HepG2 (cell line): ENCODE measurements around the gene ZNF587B. TPM values are rescaled to one million over a fixed set of nuclear protein-coding genes. Genes with fewer than 3 reads are reported as not detected.

Source experiments
- ATAC-seq: fragments of 200-7000 bp; cut with Tn5 transposase; 3 replicates; pipeline ENCODE4 v1.9.1; 2020; ENCODE audit warnings: mild to moderate bottlenecking, moderate library complexity
- BruUV-seq: library from RNA; stranded (reverse); fragments of 400-500 nt; replicated peaks from 2 replicates; lab custom pipeline; 2021; lab: Mats Ljungman, UMichigan
- CTCF ChIA-PET: fragments of 300-600 bp; formaldehyde crosslinking; extraction: SDS; loops from one replicate; lab custom pipeline; 2021; ENCODE audit warnings: low total read pairs, inconsistent platforms, low intra/inter-chr PET ratio; lab: Yijun Ruan, JAX
- POLR2A ChIA-PET: fragments of 350-600 bp; sonication (Branson Sonifier 250); formaldehyde crosslinking; loops from one replicate; lab custom pipeline; 2020; ENCODE audit warnings: antibody characterized with exemption, inconsistent platforms; lab: Yijun Ruan, JAX
- DNase-seq: peaks from one replicate; pipeline ENCODE4 v3.0.0-alpha.2; 2015; ENCODE audit warnings: low spot score
- FAIRE-seq: peaks from 3 replicates; lab custom pipeline; 2011; peaks lifted over from hg19 to GRCh38; lab: Jason Lieb, UNC
- H2AFZ ChIP-seq: one replicate; pipeline ENCODE4 v1.6.1; 2011; ENCODE audit warnings: low read length, inconsistent platforms
- H3K27ac ChIP-seq: fragments of 300-600 bp; 3 replicates; pipeline ENCODE4 v1.8.0; 2011; ENCODE audit warnings: mixed run types, mild to moderate bottlenecking, mixed read lengths, low read length, inconsistent platforms; ENCODE audit not compliant: insufficient read depth; ENCODE audit errors: extremely low read length
- H3K27me3 ChIP-seq, 2 experiments: fragments of 200-600 bp in 1 of 2; 2 replicates in 1 of 2; 3 replicates in 1 of 2; pipeline versions ENCODE4 v1.6.0 to v1.8.0; 2011; ENCODE audit warnings: low read length in 2 of 2, mild to moderate bottlenecking in 2 of 2, moderate library complexity in 2 of 2, inconsistent platforms in 1 of 2; ENCODE audit not compliant: insufficient read depth in 2 of 2, control insufficient read depth in 1 of 2
- H3K36me3 ChIP-seq, 2 experiments: fragments of 200-600 bp in 1 of 2; replicated peaks in 1 of 2; 2 replicates in 1 of 2; 3 replicates in 1 of 2; pipeline versions ENCODE4 v1.5.1 to v1.8.0; 2011; ENCODE audit warnings: low read length in 2 of 2, inconsistent platforms in 1 of 2; ENCODE audit not compliant: insufficient read depth in 2 of 2, control insufficient read depth in 1 of 2
- H3K4me1 ChIP-seq: 2 replicates; pipeline ENCODE4 v1.5.1; 2012; ENCODE audit warnings: low read length, inconsistent platforms; ENCODE audit not compliant: insufficient read depth
- H3K4me2 ChIP-seq: 2 replicates; pipeline ENCODE4 v1.6.0; 2011; ENCODE audit warnings: low read depth, low read length, inconsistent platforms
- H3K4me3 ChIP-seq, 3 experiments: fragments of 200-600 bp in 1 of 3; sonication (generic), shearing (Covaris generic) in 1 of 3; replicated peaks in 1 of 3; 2 replicates each; pipeline ENCODE4 v1.5.1; 2011 to 2016; ENCODE audit warnings: low read length in 3 of 3, inconsistent platforms in 2 of 3, low read depth in 2 of 3, mild to moderate bottlenecking in 2 of 3, control low read depth in 1 of 3, mixed read lengths in 1 of 3; ENCODE audit not compliant: insufficient read depth in 1 of 3
- H3K79me2 ChIP-seq: one replicate; pipeline ENCODE4 v1.6.1; 2011; ENCODE audit warnings: low read length, inconsistent platforms; ENCODE audit not compliant: insufficient read depth
- H3K9ac ChIP-seq: 2 replicates; pipeline ENCODE4 v1.6.0; 2011; ENCODE audit warnings: mild to moderate bottlenecking, low read depth, low read length, inconsistent platforms; ENCODE audit not compliant: insufficient read depth
- H3K9me3 ChIP-seq: 2 replicates; pipeline ENCODE4 v1.5.1; 2012; ENCODE audit warnings: mild to moderate bottlenecking, low read length
- H4K20me1 ChIP-seq: 2 replicates; pipeline ENCODE4 v1.6.0; 2011; ENCODE audit warnings: inconsistent platforms, mild to moderate bottlenecking, low read length, moderate library complexity; ENCODE audit not compliant: insufficient read depth
- AGO2 ChIP-seq: fragments of 200-400 bp; formaldehyde crosslinking; optimal IDR thresholded peaks from 2 replicates; pipeline ENCODE3; 2017; ENCODE audit warnings: mild to moderate bottlenecking, low read depth, low read length, moderate library complexity
- ASH2L ChIP-seq: fragments of 300-600, 200-600 bp; sonication (generic); IDR thresholded peaks from 2 replicates; pipeline ENCODE4 v1.7.0; 2017; ENCODE audit warnings: low read depth, mild to moderate bottlenecking, moderate library complexity, mixed read lengths, low read length; ENCODE audit not compliant: insufficient read length
- GTF2F1 ChIP-seq: fragments of 150-350 bp; IDR thresholded peaks from 2 replicates; pipeline ENCODE4 v1.6.1; 2014; ENCODE audit warnings: low read length
- HOXA5 ChIP-seq: sonication (generic); formaldehyde crosslinking; IDR thresholded peaks from 2 replicates; pipeline ENCODE4 v1.4.0; 2020; ENCODE audit warnings: missing genetic modification reagents
- PLRG1 ChIP-seq: fragments of 450-650 bp; conservative IDR thresholded peaks from 2 replicates; pipeline ENCODE4 v1.6.1; 2016
- RELA ChIP-seq: sonication (generic); formaldehyde crosslinking; IDR thresholded peaks from 2 replicates; pipeline ENCODE4 v1.4.0; 2020; ENCODE audit warnings: missing genetic modification reagents
- SAFB2 ChIP-seq: sonication (generic); formaldehyde crosslinking; IDR thresholded peaks from 2 replicates; pipeline ENCODE4 v1.5.1; 2020; ENCODE audit warnings: missing genetic modification reagents, low read depth, mild to moderate bottlenecking, borderline replicate concordance
- SATB2 ChIP-seq: sonication (generic); formaldehyde crosslinking; IDR thresholded peaks from 2 replicates; pipeline ENCODE4 v1.5.0; 2020; ENCODE audit warnings: missing genetic modification reagents
- SRSF4 ChIP-seq: fragments of 200-400 bp; formaldehyde crosslinking; IDR thresholded peaks from one replicate; pipeline ENCODE4 v1.6.1; 2018; ENCODE audit warnings: mild to moderate bottlenecking, low read depth, low read length, moderate library complexity; ENCODE audit not compliant: poor library complexity, severe bottlenecking
- U2AF2 ChIP-seq: fragments of 200-400 bp; formaldehyde crosslinking; IDR thresholded peaks from 2 replicates; pipeline ENCODE4 v1.6.1; 2017; ENCODE audit warnings: low read depth, mild to moderate bottlenecking, low read length
- ZKSCAN5 ChIP-seq: sonication (generic); formaldehyde crosslinking; IDR thresholded peaks from 2 replicates; pipeline ENCODE4 v1.5.1; 2020; ENCODE audit warnings: mild to moderate bottlenecking, missing genetic modification reagents
- ZNF749 ChIP-seq: sonication (generic); formaldehyde crosslinking; IDR thresholded peaks from 2 replicates; pipeline ENCODE4 v1.8.0; 2022; ENCODE audit warnings: mild to moderate bottlenecking, missing genetic modification reagents, moderate library complexity, borderline replicate concordance
- ZNF883 ChIP-seq: sonication (generic); formaldehyde crosslinking; IDR thresholded peaks from 2 replicates; pipeline ENCODE4 v1.5.1; 2020; ENCODE audit warnings: mild to moderate bottlenecking, missing genetic modification reagents; ENCODE audit errors: not compliant biosample characterization
- WGBS: methylation state at CpG from one replicate; pipeline ENCODE4 v1.1.6; 2017; ENCODE audit warnings: low lambda C conversion rate; 5-methylcytosine and 5-hydroxymethylcytosine counted together
- in situ Hi-C: cut with HindIII; loops from 2 replicates; pipeline ENCODE4 v1.10.0; 2017; ENCODE audit warnings: low pct_unique_long_range_greater_than_20kb; ENCODE audit not compliant: extremely low pct_ligation_motif_present
- intact Hi-C: fragments of 100-400 bp; cut with micrococcal nuclease; formaldehyde crosslinking; loops from one replicate; pipeline ENCODE4 v1.10.0; 2022; ENCODE audit not compliant: unreplicated experiment
- polyA plus RNA-seq, 8 experiments: library from polyadenylated mRNA; depleted of rRNA in 3 of 8; stranded (reverse) in 7 of 8; unstranded in 1 of 8; fragments of >200 nt; fragmentation: Illumina TruSeq in 4 of 8; extraction: Trizol in 4 of 8; gene quantifications; 2 replicates each; pipeline versions ENCODE4 v1.2.1 to v1.2.3, GENCODE V29; 2011 to 2016; ENCODE audit warnings: low read depth in 4 of 8, missing spikeins in 1 of 8, mixed read lengths in 1 of 8; ENCODE audit not compliant: insufficient read depth in 1 of 8
- total RNA-seq, 5 experiments: library from RNA; depleted of rRNA; stranded (reverse); fragments of >200 nt; fragmentation: Illumina TruSeq; extraction: Trizol; gene quantifications; 2 replicates each; pipeline ENCODE4 v1.2.3, GENCODE V29; 2016; ENCODE audit warnings: low read depth in 1 of 5
- TF ChIP-seq, protein P1 (sequence below): sonication (generic); formaldehyde crosslinking; IDR thresholded peaks from 2 replicates; pipeline ENCODE4 v1.4.0; 2020; ENCODE audit warnings: low read depth, missing genetic modification reagents

ZNF587B gene
- total and polyA plus RNA-seq, 2 of the 13 experiments (the other 11 are each of a cell fraction or from before 2014, with no cell fraction given) = 5.2 to 29.9 TPM

DNA sequence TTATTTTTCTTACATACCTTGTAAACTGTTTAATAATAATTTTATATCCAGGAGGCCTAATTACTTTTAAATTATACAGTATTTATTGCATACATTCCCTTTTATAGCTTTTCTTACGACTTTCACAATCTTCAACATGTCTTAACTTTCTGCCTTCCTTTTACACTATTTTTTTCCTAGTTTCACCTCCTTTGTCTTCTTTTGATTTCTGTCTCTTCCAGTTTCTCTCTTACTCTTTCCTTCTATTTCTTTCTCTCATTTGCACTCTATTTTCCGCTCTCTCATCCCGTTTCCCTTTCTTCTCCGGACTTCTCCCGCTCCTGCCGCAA lies 26.9 kb upstream of the ZNF587B start:
- TF ChIP-seq PLRG1 (no peak), GTF2F1 (no peak), U2AF2 (peak; percentile 91; the same call in 1 of the 2 replicates), ZNF883 (CRISPR knock-in tag) (no peak)
- WGBS = 49% methylated on average over 6 of the region's 6 CpGs
- in situ Hi-C loops (no loop called here), intact Hi-C loops (no loop called here)
- no peaks in the 10 kb centered on the region for H3K27me3 ChIP-seq
- peak overlapping the region; percentile 56 to 59 (median 59) for H3K4me3 ChIP-seq
- H2AFZ ChIP-seq = no peak overlapping the region
- FAIRE-seq = no peak
- peaks cover 5 to 12% of the 10 kb centered on the region in 2 experiments; a peak in 4 of 5 replicates for H3K36me3 ChIP-seq
- POLR2A ChIA-PET = interaction anchor here (0.9 kb wide), 1 partner anchor 48 kb away, joined by 3 read pairs; no protein-coding TSS in a partner anchor
- no peaks in the 10 kb centered on the region for H4K20me1 ChIP-seq
- no peaks in the 10 kb centered on the region for H3K79me2 ChIP-seq
- CTCF ChIA-PET = no interaction called here
- H3K4me1 ChIP-seq = peaks cover 6% of the 10 kb centered on the region; the same call in 1 of the 2 replicates
- H3K27ac ChIP-seq = peak overlapping the region; percentile 57
- BruUV-seq = TSS peak; percentile 30
- no peak for DNase-seq
- H3K9ac ChIP-seq = peak overlapping the region; percentile 47; the same call in 1 of the 2 replicates
- ATAC-seq = no peak
- H3K9me3 ChIP-seq = no peaks in the 10 kb centered on the region
- H3K4me2 ChIP-seq = peak overlapping the region; percentile 47

DNA sequence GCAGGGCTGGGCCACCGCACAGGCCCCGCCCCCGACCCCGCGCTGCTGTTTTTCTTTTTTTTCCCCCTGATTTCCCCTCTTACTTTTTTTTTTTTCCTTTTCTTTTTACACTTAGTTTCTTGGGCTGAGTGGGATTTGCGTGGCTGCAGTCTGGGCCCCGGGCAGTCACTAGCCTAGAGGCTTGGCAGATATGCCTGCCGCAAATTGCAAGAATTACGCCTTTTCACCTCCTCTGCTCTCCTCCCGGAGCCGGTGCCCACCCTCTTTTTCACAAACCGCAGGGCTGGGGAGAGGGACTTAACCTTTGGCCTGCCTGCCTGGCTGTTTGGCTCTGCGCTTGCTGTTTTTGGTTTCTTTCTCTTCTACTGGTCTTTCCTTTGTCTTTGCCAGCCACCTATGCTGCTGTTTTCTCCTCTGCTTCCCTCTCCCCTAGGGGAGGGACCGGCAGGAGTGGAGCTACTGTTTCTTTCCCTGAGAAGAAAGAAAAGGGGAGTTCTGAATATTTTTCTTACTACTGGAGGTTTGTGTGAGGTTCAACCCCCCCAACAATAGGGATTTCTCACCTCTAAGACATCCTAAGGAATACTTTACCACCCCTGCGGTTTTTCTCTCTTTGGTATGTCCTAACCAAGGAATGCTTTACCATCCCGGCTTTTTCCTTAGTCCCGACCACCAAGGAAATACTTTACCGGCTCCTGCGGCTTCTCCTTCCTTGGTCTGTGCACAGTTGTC lies 26.3 kb upstream of the ZNF587B start:
- ChIA-PET POLR2A (interaction anchor here (0.9 to 1.2 kb wide), 2 partner anchors 11 to 49 kb away, joined by 3 to 5 read pairs; partner anchors contain the start of gene ZNF552), CTCF (no interaction called here)
- H3K36me3 ChIP-seq = peaks cover 7 to 17% of the 10 kb centered on the region in 2 experiments; a peak in 4 of 5 replicates
- no peaks in the 10 kb centered on the region for H3K79me2 ChIP-seq
- H3K4me1 ChIP-seq = peaks cover 6% of the 10 kb centered on the region; the same call in 1 of the 2 replicates
- ATAC-seq = peak; percentile 82
- intact Hi-C loops (no loop called here), in situ Hi-C loops (no loop called here)
- peak overlapping the region; percentile 57 for H3K27ac ChIP-seq
- no peak overlapping the region for H2AFZ ChIP-seq
- peak overlapping the region; percentile 56 to 59 (median 59) for H3K4me3 ChIP-seq
- DNase-seq = peak; percentile 30
- 49% methylated on average over 19 of the region's 19 CpGs for WGBS
- H4K20me1 ChIP-seq = no peaks in the 10 kb centered on the region
- no peaks in the 10 kb centered on the region for H3K27me3 ChIP-seq
- H3K9me3 ChIP-seq = no peaks in the 10 kb centered on the region
- FAIRE-seq = no peak
- H3K9ac ChIP-seq = peak overlapping the region; percentile 47
- no TSS peak for BruUV-seq
- peak overlapping the region; percentile 47 for H3K4me2 ChIP-seq
- TF ChIP-seq AGO2 (peak; percentile 29), ASH2L (peak; percentile 24), ZNF749 (CRISPR knock-in tag) (no peak), SAFB2 (CRISPR knock-in tag) (no peak), SATB2 (CRISPR knock-in tag) (no peak), SRSF4 (no peak), RELA (CRISPR knock-in tag) (no peak), ZKSCAN5 (CRISPR knock-in tag) (peak; percentile 81; the same call in 1 of the 2 replicates), HOXA5 (CRISPR knock-in tag) (no peak)
- TF ChIP-seq, protein P1, sequence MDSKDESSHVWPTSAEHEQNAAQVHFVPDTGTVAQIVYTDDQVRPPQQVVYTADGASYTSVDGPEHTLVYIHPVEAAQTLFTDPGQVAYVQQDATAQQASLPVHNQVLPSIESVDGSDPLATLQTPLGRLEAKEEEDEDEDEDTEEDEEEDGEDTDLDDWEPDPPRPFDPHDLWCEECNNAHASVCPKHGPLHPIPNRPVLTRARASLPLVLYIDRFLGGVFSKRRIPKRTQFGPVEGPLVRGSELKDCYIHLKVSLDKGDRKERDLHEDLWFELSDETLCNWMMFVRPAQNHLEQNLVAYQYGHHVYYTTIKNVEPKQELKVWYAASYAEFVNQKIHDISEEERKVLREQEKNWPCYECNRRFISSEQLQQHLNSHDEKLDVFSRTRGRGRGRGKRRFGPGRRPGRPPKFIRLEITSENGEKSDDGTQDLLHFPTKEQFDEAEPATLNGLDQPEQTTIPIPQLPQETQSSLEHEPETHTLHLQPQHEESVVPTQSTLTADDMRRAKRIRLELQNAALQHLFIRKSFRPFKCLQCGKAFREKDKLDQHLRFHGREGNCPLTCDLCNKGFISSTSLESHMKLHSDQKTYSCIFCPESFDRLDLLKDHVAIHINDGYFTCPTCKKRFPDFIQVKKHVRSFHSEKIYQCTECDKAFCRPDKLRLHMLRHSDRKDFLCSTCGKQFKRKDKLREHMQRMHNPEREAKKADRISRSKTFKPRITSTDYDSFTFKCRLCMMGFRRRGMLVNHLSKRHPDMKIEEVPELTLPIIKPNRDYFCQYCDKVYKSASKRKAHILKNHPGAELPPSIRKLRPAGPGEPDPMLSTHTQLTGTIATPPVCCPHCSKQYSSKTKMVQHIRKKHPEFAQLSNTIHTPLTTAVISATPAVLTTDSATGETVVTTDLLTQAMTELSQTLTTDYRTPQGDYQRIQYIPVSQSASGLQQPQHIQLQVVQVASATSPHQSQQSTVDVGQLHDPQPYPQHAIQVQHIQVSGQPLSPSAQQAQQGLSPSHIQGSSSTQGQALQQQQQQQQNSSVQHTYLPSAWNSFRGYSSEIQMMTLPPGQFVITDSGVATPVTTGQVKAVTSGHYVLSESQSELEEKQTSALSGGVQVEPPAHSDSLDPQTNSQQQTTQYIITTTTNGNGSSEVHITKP (CRISPR knock-in tag) = peak; percentile 76
